A673 (cell line): ENCODE data around the gene RGCC.

Source experiments
- EZH2 ChIP-seq: fragments of 200-600 bp; sonication (generic); IDR thresholded peaks from 2 replicates; pipeline ENCODE4 v1.6.1; 2017; ENCODE audit warnings: borderline replicate concordance, low read depth, mild to moderate bottlenecking, mixed read lengths, antibody characterized with exemption, low read length; ENCODE audit not compliant: poor library complexity, severe bottlenecking
- TF ChIP-seq, protein P1 (sequence below): fragments of 300-800, 200-600 bp; sonication (generic); conservative IDR thresholded peaks from 2 replicates; pipeline ENCODE4 v1.5.1; 2017; ENCODE audit warnings: low read depth, mild to moderate bottlenecking, antibody characterized with exemption, low read length, moderate library complexity, mixed read lengths

- TF ChIP-seq EZH2 = no peak
- TF ChIP-seq, protein P1, sequence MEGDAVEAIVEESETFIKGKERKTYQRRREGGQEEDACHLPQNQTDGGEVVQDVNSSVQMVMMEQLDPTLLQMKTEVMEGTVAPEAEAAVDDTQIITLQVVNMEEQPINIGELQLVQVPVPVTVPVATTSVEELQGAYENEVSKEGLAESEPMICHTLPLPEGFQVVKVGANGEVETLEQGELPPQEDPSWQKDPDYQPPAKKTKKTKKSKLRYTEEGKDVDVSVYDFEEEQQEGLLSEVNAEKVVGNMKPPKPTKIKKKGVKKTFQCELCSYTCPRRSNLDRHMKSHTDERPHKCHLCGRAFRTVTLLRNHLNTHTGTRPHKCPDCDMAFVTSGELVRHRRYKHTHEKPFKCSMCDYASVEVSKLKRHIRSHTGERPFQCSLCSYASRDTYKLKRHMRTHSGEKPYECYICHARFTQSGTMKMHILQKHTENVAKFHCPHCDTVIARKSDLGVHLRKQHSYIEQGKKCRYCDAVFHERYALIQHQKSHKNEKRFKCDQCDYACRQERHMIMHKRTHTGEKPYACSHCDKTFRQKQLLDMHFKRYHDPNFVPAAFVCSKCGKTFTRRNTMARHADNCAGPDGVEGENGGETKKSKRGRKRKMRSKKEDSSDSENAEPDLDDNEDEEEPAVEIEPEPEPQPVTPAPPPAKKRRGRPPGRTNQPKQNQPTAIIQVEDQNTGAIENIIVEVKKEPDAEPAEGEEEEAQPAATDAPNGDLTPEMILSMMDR = no peak
Observed at GRCh38 chr13:41505209-41505835, 48.0 kb downstream of the RGCC start.
